H1 (cell line): ENCODE measurements around the gene EPHA6. TPM values are rescaled to one million over a fixed set of nuclear protein-coding genes. Genes with fewer than 3 reads are reported as not detected.

Experiments used
- CTCF ChIA-PET: fragments of 300-600 bp; sonication (Branson Sonifier 250); formaldehyde crosslinking; loops from one replicate; lab custom pipeline; 2021; ENCODE audit not compliant: partially characterized antibody; lab: Charles Lee
- POLR2A ChIA-PET: fragments of 300-600 bp; sonication (Branson Sonifier 250); formaldehyde crosslinking; loops from one replicate; lab custom pipeline; 2021; ENCODE audit warnings: inconsistent platforms; ENCODE audit not compliant: partially characterized antibody; lab: Charles Lee
- DNase-seq, 2 experiments: peaks; one replicate each; pipeline versions ENCODE4 v3.0.0 to v3.0.0-alpha.2; 2010 to 2022; ENCODE audit warnings: low spot score in 2 of 2, low read depth in 1 of 2, mixed read lengths in 1 of 2
- FAIRE-seq: peaks from 2 replicates; lab custom pipeline; 2011; peaks lifted over from hg19 to GRCh38; lab: Jason Lieb, UNC
- H2AFZ ChIP-seq: 2 replicates; pipeline ENCODE4 v1.8.1; 2012; ENCODE audit warnings: low read length, inconsistent platforms
- H2AK5ac ChIP-seq: 2 replicates; pipeline ENCODE4 v1.6.1; 2013; ENCODE audit warnings: low read depth, low read length
- H2BK120ac ChIP-seq: replicated peaks from 2 replicates; pipeline ENCODE3; 2013; ENCODE audit warnings: low read depth, low read length, inconsistent platforms
- H2BK12ac ChIP-seq: 2 replicates; pipeline ENCODE4 v1.6.1; 2013; ENCODE audit warnings: low read depth, low read length
- H2BK15ac ChIP-seq: 2 replicates; pipeline ENCODE4 v1.6.1; 2013; ENCODE audit warnings: low read length
- H2BK20ac ChIP-seq: 2 replicates; pipeline ENCODE4 v1.6.1; 2013; ENCODE audit warnings: low read length
- H2BK5ac ChIP-seq: 2 replicates; pipeline ENCODE4 v1.6.1; 2013; ENCODE audit warnings: low read depth, low read length
- H3K14ac ChIP-seq: 2 replicates; pipeline ENCODE4 v1.6.1; 2013; ENCODE audit warnings: inconsistent platforms; ENCODE audit not compliant: insufficient read length
- H3K18ac ChIP-seq: 2 replicates; pipeline ENCODE4 v1.6.1; 2013; ENCODE audit warnings: low read length; ENCODE audit errors: extremely low read depth
- H3K23ac ChIP-seq: 2 replicates; pipeline ENCODE4 v1.6.1; 2013; ENCODE audit warnings: inconsistent platforms; ENCODE audit not compliant: insufficient read length
- H3K23me2 ChIP-seq: 2 replicates; pipeline ENCODE4 v1.6.1; 2013; ENCODE audit warnings: low read depth, low read length
- H3K27ac ChIP-seq: 2 replicates; pipeline ENCODE4 v1.6.1; 2011; ENCODE audit warnings: low read depth, low read length, inconsistent platforms
- H3K27me3 ChIP-seq, 4 experiments: replicated peaks in 1 of 4; 1 replicate in 1 of 4; 2 replicates in 3 of 4; pipeline versions ENCODE4 v1.6.1 to v1.8.1; 2011 to 2013; ENCODE audit warnings: low read length in 3 of 4, mild to moderate bottlenecking in 3 of 4, inconsistent platforms in 2 of 4, mixed read lengths in 2 of 4, moderate library complexity in 1 of 4; ENCODE audit not compliant: control insufficient read depth in 3 of 4, insufficient read depth in 3 of 4; ENCODE audit errors: extremely low read depth in 1 of 4
- H3K36me3 ChIP-seq, 4 experiments: 2 replicates each; pipeline versions ENCODE4 v1.6.1 to v1.8.1; 2011 to 2013; ENCODE audit warnings: mild to moderate bottlenecking in 4 of 4, low read length in 3 of 4, moderate library complexity in 2 of 4, control low read depth in 1 of 4, inconsistent platforms in 1 of 4; ENCODE audit not compliant: insufficient read depth in 4 of 4, control insufficient read depth in 2 of 4
- H3K4ac ChIP-seq: replicated peaks from 2 replicates; pipeline ENCODE3; 2013; ENCODE audit warnings: low read length, low read depth, mixed read lengths, inconsistent platforms; ENCODE audit not compliant: insufficient read length
- H3K4me1 ChIP-seq, 4 experiments: replicated peaks in 1 of 4; 1 replicate in 1 of 4; 2 replicates in 3 of 4; pipeline versions ENCODE4 v1.6.1 to v1.8.1; 2011 to 2013; ENCODE audit warnings: low read length in 3 of 4, inconsistent platforms in 2 of 4, mixed read lengths in 1 of 4; ENCODE audit not compliant: insufficient read depth in 4 of 4, control insufficient read depth in 3 of 4
- H3K4me2 ChIP-seq, 2 experiments: 2 replicates each; pipeline versions ENCODE4 v1.6.1 to v1.8.1; 2011 to 2013; ENCODE audit warnings: low read depth in 2 of 2, low read length in 2 of 2, control low read depth in 1 of 2, inconsistent platforms in 1 of 2, mild to moderate bottlenecking in 1 of 2; ENCODE audit not compliant: insufficient read depth in 1 of 2
- H3K4me3 ChIP-seq, 4 experiments: fragments of 200-600, 300-600 bp in 1 of 4; sonication (generic), shearing (Covaris generic), sonication (Bioruptor Twin) in 1 of 4; 2 replicates each; pipeline versions ENCODE4 v1.5.1 to v1.8.1; 2011 to 2016; ENCODE audit warnings: low read length in 4 of 4, low read depth in 3 of 4, control low read depth in 2 of 4, inconsistent platforms in 2 of 4, mild to moderate bottlenecking in 2 of 4, mixed read lengths in 1 of 4, moderate library complexity in 1 of 4; ENCODE audit not compliant: insufficient read depth in 2 of 4; ENCODE audit errors: extremely low read depth in 1 of 4
- H3K56ac ChIP-seq: replicated peaks from 2 replicates; pipeline ENCODE3; 2013; ENCODE audit warnings: low read depth, mild to moderate bottlenecking, mixed read lengths, low read length, inconsistent platforms; ENCODE audit not compliant: insufficient read length
- H3K79me1 ChIP-seq: 2 replicates; pipeline ENCODE4 v1.6.1; 2013; ENCODE audit warnings: low read depth, low read length, control low read depth
- H3K79me2 ChIP-seq, 2 experiments: 2 replicates each; pipeline versions ENCODE4 v1.6.1 to v1.8.1; 2012 to 2013; ENCODE audit warnings: low read length in 2 of 2, mild to moderate bottlenecking in 2 of 2, inconsistent platforms in 1 of 2; ENCODE audit not compliant: insufficient read depth in 2 of 2, control insufficient read depth in 1 of 2
- H3K9ac ChIP-seq, 4 experiments: replicated peaks in 1 of 4; 1 replicate in 1 of 4; 2 replicates in 3 of 4; pipeline versions ENCODE4 v1.6.1 to v1.8.1; 2011 to 2013; ENCODE audit warnings: low read depth in 3 of 4, low read length in 3 of 4, control low read depth in 2 of 4, mild to moderate bottlenecking in 2 of 4, moderate library complexity in 2 of 4, inconsistent platforms in 1 of 4; ENCODE audit errors: extremely low read depth in 1 of 4
- H3K9me3 ChIP-seq, 2 experiments: 2 replicates each; pipeline versions ENCODE4 v1.6.1 to v1.8.1; 2012 to 2013; ENCODE audit warnings: mild to moderate bottlenecking in 2 of 2, moderate library complexity in 2 of 2, control low read depth in 1 of 2, inconsistent platforms in 1 of 2, low read depth in 1 of 2, low read length in 1 of 2, mixed read lengths in 1 of 2; ENCODE audit not compliant: insufficient read depth in 2 of 2
- H4K20me1 ChIP-seq, 2 experiments: replicated peaks in 1 of 2; 2 replicates each; pipeline versions ENCODE3 to v1.8.1; 2011 to 2013; ENCODE audit warnings: inconsistent platforms in 2 of 2, low read length in 2 of 2, mild to moderate bottlenecking in 1 of 2; ENCODE audit not compliant: insufficient read depth in 2 of 2, control insufficient read depth in 1 of 2
- H4K5ac ChIP-seq: 2 replicates; pipeline ENCODE4 v1.6.1; 2013; ENCODE audit warnings: low read length, low read depth, mixed read lengths, inconsistent platforms; ENCODE audit not compliant: insufficient read length
- H4K8ac ChIP-seq: 2 replicates; pipeline ENCODE4 v1.8.0; 2013; ENCODE audit warnings: mild to moderate bottlenecking, moderate library complexity, low read length, inconsistent platforms; ENCODE audit not compliant: insufficient read depth; ENCODE audit errors: extremely low read depth
- H4K91ac ChIP-seq: replicated peaks from 2 replicates; pipeline ENCODE3; 2013; ENCODE audit warnings: low read length, mixed read lengths, inconsistent platforms; ENCODE audit not compliant: insufficient read length
- CTCF ChIP-seq, 3 experiments: IDR thresholded peaks; 1 replicate in 2 of 3; 2 replicates in 1 of 3; pipeline versions ENCODE4 v1.5.1 to v1.6.1; 2011; ENCODE audit warnings: low read length in 3 of 3, mild to moderate bottlenecking in 3 of 3, inconsistent platforms in 2 of 3, low read depth in 1 of 3, moderate library complexity in 1 of 3; ENCODE audit not compliant: insufficient read depth in 1 of 3; ENCODE audit errors: control extremely low read depth in 1 of 3
- NANOG ChIP-seq: IDR thresholded peaks from 2 replicates; pipeline ENCODE4 v1.6.1; 2011; ENCODE audit warnings: low read length, low read depth, mild to moderate bottlenecking, inconsistent platforms; ENCODE audit not compliant: insufficient read depth, poor library complexity, severe bottlenecking
- NRF1 ChIP-seq: IDR thresholded peaks from 2 replicates; pipeline ENCODE4 v1.6.1; 2011; ENCODE audit warnings: mild to moderate bottlenecking, low read depth, low read length, improper control_type of control experiment
- PHF8 ChIP-seq: fragments of 200-600 bp; sonication (generic); conservative IDR thresholded peaks from 2 replicates; pipeline ENCODE4 v1.7.1; 2012; ENCODE audit warnings: low read depth, mild to moderate bottlenecking, inconsistent platforms, low read length, moderate library complexity
- ZNF274 ChIP-seq: IDR thresholded peaks from 2 replicates; pipeline ENCODE4 v1.7.0; 2012; ENCODE audit warnings: low read length, borderline replicate concordance; ENCODE audit errors: extremely low read depth
- WGBS, 2 experiments: shearing (Covaris generic) in 1 of 2; methylation state at CpG; one replicate each; pipeline versions ENCODE4 v1.1.6 to v1.1.7; 2013 to 2015; ENCODE audit warnings: low lambda C conversion rate in 2 of 2, mixed read lengths in 2 of 2, inconsistent platforms in 1 of 2, low coverage in 1 of 2, missing lambda C conversion rate in 1 of 2; ENCODE audit not compliant: insufficient replicate concordance in 2 of 2, insufficient coverage in 1 of 2, insufficient read length in 1 of 2; ENCODE audit errors: extremely low coverage in 1 of 2, missing lambda C conversion rate in 1 of 2; 5-methylcytosine and 5-hydroxymethylcytosine counted together
- polyA plus RNA-seq, 7 experiments: library from polyadenylated mRNA; depleted of rRNA in 3 of 7; stranded (reverse) in 5 of 7; unstranded in 2 of 7; fragments of >200 nt in 5 of 7; fragments of 200-250 nt in 2 of 7; gene quantifications; 1 replicate in 5 of 7; 2 replicates in 1 of 7; 4 replicates in 1 of 7; pipeline versions ENCODE4 v1.2.1 to v1.2.3, GENCODE V29; 2011 to 2013; ENCODE audit warnings: missing spikeins in 2 of 7, mixed read lengths in 2 of 7
- total RNA-seq: library from RNA; stranded (reverse); fragmentation: NEBNext Ultra II Directional; extraction: Animal tissue kit (Norgen Biotek cat#: 25700); gene quantifications from 2 replicates; pipeline ENCODE4 v1.2.1, GENCODE V29; 2021

EPHA6 gene
- total and polyA plus RNA-seq, 2 of the 8 experiments (the other 6 are each of a cell fraction or from before 2014, with no cell fraction given) = 0.83 to 3.2 TPM

GRCh38 chr3:97765336-97765735, 950.9 kb downstream of the EPHA6 start:
- no peak for TF ChIP-seq CTCF (IDR thresholded peaks at IDR 0.05; ENCODE audit: control extremely low read depth in 1 of 3, insufficient read depth in 1 of 3, low read depth in 1 of 3, low read length in 3 of 3)
- no peak for TF ChIP-seq NANOG
- TF ChIP-seq PHF8 = no peak
- no peak for TF ChIP-seq ZNF274
- TF ChIP-seq NRF1 = no peak
- TF ChIP-seq, all 59 proteins: peak for 0
- Histone ChIP-seq H3K23ac (no peak overlapping the region), H2AK5ac (no peak overlapping the region), H3K4me1 (peaks cover 0 to 12% (median 1%) of the 10 kb centered on the region in 4 experiments; a peak in 5 of 7 replicates), H3K4me2 (peak overlapping the region; percentile 77 to 82), H3K23me2 (peaks cover 4% of the 10 kb centered on the region; the same call in 1 of the 2 replicates), H4K91ac (no peak overlapping the region), H3K4me3 (peak overlapping the region; percentile 85 to 98 (median 92)), H4K20me1 (no peaks in the 10 kb centered on the region), H4K8ac (no peak overlapping the region), H3K36me3 (peaks cover 0 to 5% (median 0%) of the 10 kb centered on the region in 4 experiments; a peak in 2 of 8 replicates), H3K9ac (peak overlapping the region in 1 of 4 experiments; percentile 11; a peak in 2 of 7 replicates), H4K5ac (no peak overlapping the region), H3K79me2 (peaks cover 0 to 22% of the 10 kb centered on the region in 2 experiments; a peak in 2 of 4 replicates), H3K56ac (no peak overlapping the region), H3K9me3 (no peaks in the 10 kb centered on the region), H2BK5ac (no peak overlapping the region), H2BK12ac (no peak overlapping the region), H2BK20ac (no peak overlapping the region), H3K14ac (no peak overlapping the region), H3K18ac (no peak overlapping the region), H2BK15ac (no peak overlapping the region), H3K27ac (no peak overlapping the region), H2AFZ (no peak overlapping the region), H2BK120ac (no peak overlapping the region), H3K4ac (no peak overlapping the region), H3K27me3 (no peaks in the 10 kb centered on the region), H3K79me1 (no peaks in the 10 kb centered on the region)
- WGBS, 2 experiments = 40% methylated on average over 2 of the region's 2 CpGs; no CpG with 5 or more reads in 1 of the 2 experiments
- ChIA-PET POLR2A (interaction anchor here (1.2 kb wide), 1 partner anchor 57 kb away, joined by 4 read pairs; no protein-coding TSS in a partner anchor), CTCF (no interaction called here)
- FAIRE-seq (no peak), DNase-seq (no peak)
